Mesendoderm (in vitro differentiated cells): ENCODE results near the gene COL6A5.

ENCODE experiments used
- DNase-seq: peaks from one replicate; pipeline ENCODE4 v3.0.0; 2013
- H2AK5ac ChIP-seq: 2 replicates; pipeline ENCODE4 v1.6.1; 2013; ENCODE audit warnings: low read length, inconsistent platforms
- H2BK120ac ChIP-seq: 2 replicates; pipeline ENCODE4 v1.6.1; 2013; ENCODE audit warnings: low read depth, mild to moderate bottlenecking, low read length, moderate library complexity, mixed read lengths
- H2BK15ac ChIP-seq: replicated peaks from 2 replicates; pipeline ENCODE4 v1.6.1; 2013; ENCODE audit warnings: low read depth, mild to moderate bottlenecking, moderate library complexity
- H2BK5ac ChIP-seq: 2 replicates; pipeline ENCODE4 v1.6.1; 2013; ENCODE audit warnings: low read length, inconsistent platforms
- H3K18ac ChIP-seq: 2 replicates; pipeline ENCODE4 v1.6.1; 2013; ENCODE audit warnings: mild to moderate bottlenecking, low read length, mixed read lengths
- H3K23ac ChIP-seq: one replicate; pipeline ENCODE4 v1.6.1; 2013; ENCODE audit warnings: low read length
- H3K27ac ChIP-seq: 2 replicates; pipeline ENCODE4 v1.5.1; 2013; ENCODE audit warnings: low read depth, mild to moderate bottlenecking, inconsistent platforms, low read length, moderate library complexity
- H3K27me3 ChIP-seq: 2 replicates; pipeline ENCODE4 v1.6.1; 2013; ENCODE audit warnings: low read length, control low read depth, mild to moderate bottlenecking, inconsistent platforms; ENCODE audit not compliant: insufficient read depth, poor library complexity
- H3K36me3 ChIP-seq: 2 replicates; pipeline ENCODE4 v1.6.1; 2013; ENCODE audit warnings: low read length, inconsistent platforms; ENCODE audit not compliant: control insufficient read depth, insufficient read depth
- H3K4ac ChIP-seq: one replicate; pipeline ENCODE4 v1.6.1; 2013; ENCODE audit warnings: low read depth, mild to moderate bottlenecking, low read length, moderate library complexity
- H3K4me1 ChIP-seq: 2 replicates; pipeline ENCODE4 v1.6.1; 2013; ENCODE audit warnings: low read depth, low read length, inconsistent platforms; ENCODE audit not compliant: control insufficient read depth
- H3K4me2 ChIP-seq: 2 replicates; pipeline ENCODE4 v1.6.1; 2013; ENCODE audit warnings: low read length
- H3K4me3 ChIP-seq: 2 replicates; pipeline ENCODE4 v1.5.1; 2013; ENCODE audit warnings: mild to moderate bottlenecking, low read length
- H3K56ac ChIP-seq: one replicate; pipeline ENCODE4 v1.6.1; 2013; ENCODE audit warnings: low read length
- H3K79me1 ChIP-seq: 2 replicates; pipeline ENCODE4 v1.6.1; 2013; ENCODE audit warnings: low read length, inconsistent platforms
- H3K79me2 ChIP-seq: 2 replicates; pipeline ENCODE4 v1.6.1; 2013; ENCODE audit warnings: mild to moderate bottlenecking, low read length; ENCODE audit not compliant: control insufficient read depth, insufficient read depth
- H3K9ac ChIP-seq: 2 replicates; pipeline ENCODE4 v1.6.1; 2013; ENCODE audit warnings: low read length, inconsistent platforms
- H4K5ac ChIP-seq: one replicate; pipeline ENCODE4 v1.6.1; 2013; ENCODE audit warnings: low read length
- H4K8ac ChIP-seq: one replicate; pipeline ENCODE4 v1.6.1; 2013; ENCODE audit warnings: low read depth, mild to moderate bottlenecking, control low read depth, low read length, moderate library complexity
- WGBS: extraction: QIAGEN DNeasy Blood & Tissue Kit; methylation state at CpG from one replicate; pipeline ENCODE4 v1.1.7; 2013; ENCODE audit warnings: low lambda C conversion rate, missing lambda C conversion rate; ENCODE audit not compliant: insufficient coverage; ENCODE audit errors: extremely low coverage; 5-methylcytosine and 5-hydroxymethylcytosine counted together

The COL6A5 gene

GRCh38 chr3:130379274-130379673 is 33.8 kb downstream of the COL6A5 start:
- DNase-seq, result no peak
- no peaks in the 10 kb centered on the region for H3K36me3 ChIP-seq
- H3K9ac ChIP-seq, result no peak overlapping the region
- no peaks in the 10 kb centered on the region for H3K27me3 ChIP-seq
- H2BK15ac ChIP-seq, result no peak overlapping the region
- no peak overlapping the region for H3K18ac ChIP-seq
- H3K4me1 ChIP-seq, result no peaks in the 10 kb centered on the region
- H3K4ac ChIP-seq, result no peak overlapping the region
- H3K79me1 ChIP-seq, result no peaks in the 10 kb centered on the region
- H4K8ac ChIP-seq, result no peak overlapping the region
- H2BK120ac ChIP-seq, result no peak overlapping the region
- H3K4me2 ChIP-seq, result no peak overlapping the region
- no peak overlapping the region for H2AK5ac ChIP-seq
- no peak overlapping the region for H2BK5ac ChIP-seq
- H3K4me3 ChIP-seq, result no peak overlapping the region
- no peak overlapping the region for H4K5ac ChIP-seq
- WGBS, result no CpG with 5 or more reads among the region's 6 CpGs
- no peak overlapping the region for H3K27ac ChIP-seq
- no peak overlapping the region for H3K56ac ChIP-seq
- no peaks in the 10 kb centered on the region for H3K79me2 ChIP-seq
- H3K23ac ChIP-seq, result no peak overlapping the region

- Histone ChIP-seq H3K9ac (no peak overlapping the region), H3K79me2 (no peaks in the 10 kb centered on the region)
Measured at GRCh38 chr3:130380398-130380797, 34.9 kb downstream of the COL6A5 start.

GRCh38 chr3:130383424-130383823 is 38.0 kb downstream of the COL6A5 start:
- H3K9ac ChIP-seq, result no peak overlapping the region
- no peak overlapping the region for H2AK5ac ChIP-seq

More at GRCh38 chr3:130380398-130380797, 34.9 kb downstream of the COL6A5 start:
- no peak overlapping the region for H2AK5ac ChIP-seq
- no peaks in the 10 kb centered on the region for H3K36me3 ChIP-seq
- no peak overlapping the region for H3K4ac ChIP-seq
- H3K23ac ChIP-seq, result no peak overlapping the region
- H4K5ac ChIP-seq, result no peak overlapping the region
- no peak overlapping the region for H3K27ac ChIP-seq
- H4K8ac ChIP-seq, result no peak overlapping the region
- no peak overlapping the region for H2BK5ac ChIP-seq
- H2BK15ac ChIP-seq, result no peak overlapping the region
- no peak for DNase-seq
- H3K79me1 ChIP-seq, result no peaks in the 10 kb centered on the region
- no peaks in the 10 kb centered on the region for H3K4me1 ChIP-seq
- H3K56ac ChIP-seq, result no peak overlapping the region
- H2BK120ac ChIP-seq, result no peak overlapping the region
- no peak overlapping the region for H3K4me3 ChIP-seq
- no peak overlapping the region for H3K4me2 ChIP-seq
- H3K27me3 ChIP-seq, result no peaks in the 10 kb centered on the region
- H3K18ac ChIP-seq, result no peak overlapping the region

GRCh38 chr3:130384476-130385025 is 39.1 kb downstream of the COL6A5 start:
- Histone ChIP-seq H4K8ac (no peak overlapping the region), H2BK5ac (no peak overlapping the region), H3K4ac (no peak overlapping the region), H3K4me2 (no peak overlapping the region), H3K79me1 (no peaks in the 10 kb centered on the region), H2AK5ac (no peak overlapping the region), H3K27ac (no peak overlapping the region), H3K36me3 (no peaks in the 10 kb centered on the region), H3K23ac (no peak overlapping the region), H3K56ac (no peak overlapping the region), H3K4me3 (no peak overlapping the region), H3K4me1 (no peaks in the 10 kb centered on the region), H3K79me2 (no peaks in the 10 kb centered on the region), H3K18ac (no peak overlapping the region), H3K9ac (no peak overlapping the region), H2BK15ac (no peak overlapping the region), H2BK120ac (no peak overlapping the region), H3K27me3 (no peaks in the 10 kb centered on the region), H4K5ac (no peak overlapping the region)
- WGBS, result no CpG with 5 or more reads among the region's 3 CpGs
- DNase-seq, result no peak

More at GRCh38 chr3:130383424-130383823, 38.0 kb downstream of the COL6A5 start:
- Histone ChIP-seq H4K5ac (no peak overlapping the region), H3K23ac (no peak overlapping the region), H3K27me3 (no peaks in the 10 kb centered on the region), H3K27ac (no peak overlapping the region), H2BK120ac (no peak overlapping the region), H4K8ac (no peak overlapping the region), H3K4me2 (no peak overlapping the region), H2BK15ac (no peak overlapping the region), H3K79me1 (no peaks in the 10 kb centered on the region), H3K4me3 (no peak overlapping the region), H3K4me1 (no peaks in the 10 kb centered on the region), H3K4ac (no peak overlapping the region), H3K79me2 (no peaks in the 10 kb centered on the region), H3K56ac (no peak overlapping the region), H3K18ac (no peak overlapping the region), H2BK5ac (no peak overlapping the region), H3K36me3 (no peaks in the 10 kb centered on the region)
- no CpG with 5 or more reads among the region's 3 CpGs for whole genome bisulfite sequencing
- DNase-seq, result no peak

- H3K4me2 ChIP-seq, result no peak overlapping the region
- peak; percentile 13 for DNase-seq
- H3K4ac ChIP-seq, result no peak overlapping the region
- no peak overlapping the region for H4K5ac ChIP-seq
- no peaks in the 10 kb centered on the region for H3K36me3 ChIP-seq
- H2AK5ac ChIP-seq, result no peak overlapping the region
- H2BK5ac ChIP-seq, result no peak overlapping the region
- H4K8ac ChIP-seq, result peak overlapping the region; percentile 76
- no peak overlapping the region for H3K27ac ChIP-seq
- H3K4me1 ChIP-seq, result no peaks in the 10 kb centered on the region
- H2BK120ac ChIP-seq, result no peak overlapping the region
- H3K4me3 ChIP-seq, result no peak overlapping the region
- WGBS, result no CpG with 5 or more reads among the region's 2 CpGs
- H3K79me2 ChIP-seq, result no peaks in the 10 kb centered on the region
- H2BK15ac ChIP-seq, result no peak overlapping the region
- no peak overlapping the region for H3K18ac ChIP-seq
- no peaks in the 10 kb centered on the region for H3K27me3 ChIP-seq
- H3K9ac ChIP-seq, result no peak overlapping the region
- H3K79me1 ChIP-seq, result no peaks in the 10 kb centered on the region
- H3K56ac ChIP-seq, result no peak overlapping the region
- no peak overlapping the region for H3K23ac ChIP-seq
Measured at GRCh38 chr3:130386604-130387263, 41.3 kb downstream of the COL6A5 start.
